HL-60 (cell line): ENCODE measurements around the gene UNC80.

ENCODE experiments used
- CTCF ChIP-seq: IDR thresholded peaks from one replicate; pipeline ENCODE4 v1.5.1; 2011; ENCODE audit warnings: low read length, control low read depth, inconsistent platforms; ENCODE audit not compliant: insufficient read depth
- GABPA ChIP-seq: IDR thresholded peaks from 2 replicates; pipeline ENCODE4 v1.6.1; 2012; ENCODE audit warnings: low read depth
- POLR2AphosphoS5 ChIP-seq: IDR thresholded peaks from 2 replicates; pipeline ENCODE4 v1.6.1; 2012; ENCODE audit warnings: low read depth
- REST ChIP-seq: IDR thresholded peaks from 2 replicates; pipeline ENCODE4 v1.6.1; 2012; ENCODE audit warnings: low read depth; ENCODE audit not compliant: insufficient replicate concordance
- SPI1 ChIP-seq: IDR thresholded peaks from 2 replicates; pipeline ENCODE4 v1.6.1; 2012; ENCODE audit warnings: low read depth, mild to moderate bottlenecking, borderline replicate concordance

GRCh38 chr2:209960045-209960444 lies 188.4 kb downstream of the UNC80 start:
- TF ChIP-seq CTCF (no peak), REST (no peak), SPI1 (no peak), POLR2AphosphoS5 (no peak), GABPA (no peak)
